BE2C (cell line): ENCODE data around the gene FBXO44.

Source experiments
- DNase-seq: peaks from one replicate; pipeline ENCODE4 v3.0.0-alpha.2; 2020
- H3K27me3 ChIP-seq: fragments of 250-450 bp; sonication (Bioruptor Pico); 2 replicates; pipeline ENCODE4 v1.5.1; 2020; ENCODE audit warnings: mild to moderate bottlenecking
- H3K36me3 ChIP-seq: fragments of 250-450 bp; sonication (Bioruptor Pico); 2 replicates; pipeline ENCODE4 v1.5.1; 2020; ENCODE audit warnings: mild to moderate bottlenecking
- H3K4me1 ChIP-seq: fragments of 250-450 bp; sonication (Bioruptor Pico); 2 replicates; pipeline ENCODE4 v1.5.1; 2020
- H3K4me3 ChIP-seq: 2 replicates; pipeline ENCODE4 v1.5.1; 2011; ENCODE audit warnings: low read depth, low read length
- H3K9me3 ChIP-seq: fragments of 250-450 bp; sonication (Bioruptor Pico); 2 replicates; pipeline ENCODE4 v1.5.1; 2020
- TF ChIP-seq, protein P1 (sequence below): IDR thresholded peaks from 2 replicates; pipeline ENCODE4 v1.5.1; 2012; ENCODE audit warnings: mild to moderate bottlenecking, low read depth, low read length

The FBXO44 gene

DNA sequence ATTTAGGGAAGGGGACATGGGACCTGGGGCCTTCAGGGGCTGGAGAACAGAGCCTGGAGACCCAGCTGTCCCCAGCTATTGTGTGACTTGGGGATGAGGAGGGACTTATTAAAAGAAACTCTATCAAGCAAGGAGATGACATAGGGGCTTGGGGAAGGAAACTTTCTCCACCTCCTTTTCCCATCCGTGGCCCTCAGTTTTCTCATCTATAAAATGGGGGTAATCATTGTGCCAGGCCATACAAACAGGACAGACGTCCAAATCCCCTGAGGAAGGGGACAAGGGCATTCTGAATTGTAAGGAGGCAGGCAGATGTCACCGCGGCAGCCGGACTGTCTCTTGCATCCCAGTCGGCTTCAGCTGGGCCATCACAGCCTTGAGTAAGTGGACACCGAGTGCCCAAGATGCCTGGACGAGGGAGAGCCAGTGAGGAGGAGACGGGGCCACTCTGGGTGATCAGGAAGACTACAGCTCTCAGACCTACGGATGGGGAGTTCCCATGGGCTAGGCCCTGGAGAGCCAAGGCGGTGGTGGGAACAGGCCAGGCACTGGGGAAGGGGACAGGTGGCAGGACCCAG lies 2.4 kb upstream of the FBXO44 start:
- H3K4me1 ChIP-seq: no peaks in the 10 kb centered on the region
- TF ChIP-seq, protein P1, sequence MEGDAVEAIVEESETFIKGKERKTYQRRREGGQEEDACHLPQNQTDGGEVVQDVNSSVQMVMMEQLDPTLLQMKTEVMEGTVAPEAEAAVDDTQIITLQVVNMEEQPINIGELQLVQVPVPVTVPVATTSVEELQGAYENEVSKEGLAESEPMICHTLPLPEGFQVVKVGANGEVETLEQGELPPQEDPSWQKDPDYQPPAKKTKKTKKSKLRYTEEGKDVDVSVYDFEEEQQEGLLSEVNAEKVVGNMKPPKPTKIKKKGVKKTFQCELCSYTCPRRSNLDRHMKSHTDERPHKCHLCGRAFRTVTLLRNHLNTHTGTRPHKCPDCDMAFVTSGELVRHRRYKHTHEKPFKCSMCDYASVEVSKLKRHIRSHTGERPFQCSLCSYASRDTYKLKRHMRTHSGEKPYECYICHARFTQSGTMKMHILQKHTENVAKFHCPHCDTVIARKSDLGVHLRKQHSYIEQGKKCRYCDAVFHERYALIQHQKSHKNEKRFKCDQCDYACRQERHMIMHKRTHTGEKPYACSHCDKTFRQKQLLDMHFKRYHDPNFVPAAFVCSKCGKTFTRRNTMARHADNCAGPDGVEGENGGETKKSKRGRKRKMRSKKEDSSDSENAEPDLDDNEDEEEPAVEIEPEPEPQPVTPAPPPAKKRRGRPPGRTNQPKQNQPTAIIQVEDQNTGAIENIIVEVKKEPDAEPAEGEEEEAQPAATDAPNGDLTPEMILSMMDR: no peak
- no peaks in the 10 kb centered on the region for H3K27me3 ChIP-seq
- H3K4me3 ChIP-seq: no peak overlapping the region
- H3K9me3 ChIP-seq: no peaks in the 10 kb centered on the region
- DNase-seq: no peak
- no peaks in the 10 kb centered on the region for H3K36me3 ChIP-seq

- H3K36me3 ChIP-seq: no peaks in the 10 kb centered on the region
- H3K9me3 ChIP-seq: no peaks in the 10 kb centered on the region
- DNase-seq: no peak
- TF ChIP-seq, protein P1: no peak
- H3K4me3 ChIP-seq: no peak overlapping the region
- no peaks in the 10 kb centered on the region for H3K4me1 ChIP-seq
- no peaks in the 10 kb centered on the region for H3K27me3 ChIP-seq
These were observed 1.4 kb upstream of the FBXO44 start for GRCh38 chr1:11653101-11653860.

- TF ChIP-seq, protein P1: no peak
These were observed 878 bp upstream of the FBXO44 start for GRCh38 chr1:11653861-11654136.

DNA sequence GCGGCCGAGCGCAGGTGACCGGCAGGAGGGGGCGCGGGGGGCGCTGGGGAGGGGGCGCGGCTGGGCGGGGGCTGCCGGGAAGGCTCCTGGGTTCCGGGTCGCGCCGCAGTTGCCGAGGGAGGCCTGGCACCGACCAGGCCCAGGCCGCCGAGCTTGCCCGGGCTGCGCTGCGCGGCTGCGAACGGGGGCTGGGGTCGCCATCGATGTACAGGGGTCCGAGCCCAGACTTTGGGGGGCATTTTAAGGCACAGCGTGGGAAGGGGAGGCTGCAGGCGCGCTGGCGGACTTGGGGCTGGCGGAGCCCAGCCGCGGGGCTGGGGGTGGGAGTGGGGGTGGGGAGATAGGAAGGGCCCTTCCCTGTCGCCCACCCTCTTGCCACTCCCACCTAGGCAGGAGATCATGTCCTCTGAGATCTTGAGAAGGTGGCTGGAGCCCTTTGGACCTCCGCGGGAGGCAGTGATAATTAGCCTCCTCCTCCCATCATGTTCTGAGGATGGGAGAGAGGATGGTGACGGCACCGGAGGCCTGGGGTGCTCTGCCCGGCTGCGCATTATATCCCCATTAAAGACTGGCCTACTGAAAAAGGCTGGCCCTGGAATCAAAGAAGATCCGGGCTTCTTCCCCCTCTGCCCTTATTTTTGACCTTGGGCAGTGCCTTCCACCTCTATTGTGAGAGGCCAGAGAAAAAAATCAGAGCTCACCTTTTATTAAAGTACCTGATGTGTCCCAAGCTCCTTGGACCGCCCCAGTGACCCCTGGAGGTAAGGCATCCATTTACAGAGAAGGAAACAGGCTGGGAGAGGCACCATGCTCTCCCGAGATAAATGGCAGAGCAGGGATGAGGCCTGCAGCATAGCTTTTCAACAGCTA lies 497 bp downstream of the FBXO44 start:
- TF ChIP-seq, protein P1: no peak
- no peaks in the 10 kb centered on the region for H3K27me3 ChIP-seq
- no peaks in the 10 kb centered on the region for H3K9me3 ChIP-seq
- peak overlapping the region; percentile 43 for H3K4me3 ChIP-seq
- no peaks in the 10 kb centered on the region for H3K4me1 ChIP-seq
- no peak for DNase-seq
- no peaks in the 10 kb centered on the region for H3K36me3 ChIP-seq

More at GRCh38 chr1:11653861-11654136, 878 bp upstream of the FBXO44 start:
- DNase-seq: no peak
- Histone ChIP-seq H3K36me3 (no peaks in the 10 kb centered on the region), H3K4me1 (no peaks in the 10 kb centered on the region), H3K27me3 (no peaks in the 10 kb centered on the region), H3K4me3 (no peak overlapping the region), H3K9me3 (no peaks in the 10 kb centered on the region)

- DNase-seq: no peak
- H3K4me3 ChIP-seq: no peak overlapping the region
- TF ChIP-seq, protein P1: no peak
- H3K36me3 ChIP-seq: no peaks in the 10 kb centered on the region
- no peaks in the 10 kb centered on the region for H3K27me3 ChIP-seq
- no peaks in the 10 kb centered on the region for H3K4me1 ChIP-seq
- H3K9me3 ChIP-seq: no peaks in the 10 kb centered on the region
These were observed 3.0 kb downstream of the FBXO44 start for GRCh38 chr1:11657654-11658053.
